HepG2 (cell line): Measurements from ENCODE around the gene PHACTR3. TPM values are rescaled to one million over a fixed set of nuclear protein-coding genes. Genes with fewer than 3 reads are reported as not detected.

Experiments
- ATAC-seq: fragments of 200-7000 bp; cut with Tn5 transposase; 3 replicates; pipeline ENCODE4 v1.9.1; 2020; ENCODE audit warnings: mild to moderate bottlenecking, moderate library complexity
- BruUV-seq: library from RNA; stranded (reverse); fragments of 400-500 nt; replicated peaks from 2 replicates; lab custom pipeline; 2021; lab: Mats Ljungman, UMichigan
- CTCF ChIA-PET: fragments of 300-600 bp; formaldehyde crosslinking; extraction: SDS; loops from one replicate; lab custom pipeline; 2021; ENCODE audit warnings: low total read pairs, inconsistent platforms, low intra/inter-chr PET ratio; lab: Yijun Ruan, JAX
- POLR2A ChIA-PET: fragments of 350-600 bp; sonication (Branson Sonifier 250); formaldehyde crosslinking; loops from one replicate; lab custom pipeline; 2020; ENCODE audit warnings: antibody characterized with exemption, inconsistent platforms; lab: Yijun Ruan, JAX
- DNase-seq: peaks from one replicate; pipeline ENCODE4 v3.0.0-alpha.2; 2015; ENCODE audit warnings: low spot score
- FAIRE-seq: peaks from 3 replicates; lab custom pipeline; 2011; peaks lifted over from hg19 to GRCh38; lab: Jason Lieb, UNC
- H2AFZ ChIP-seq: one replicate; pipeline ENCODE4 v1.6.1; 2011; ENCODE audit warnings: low read length, inconsistent platforms
- H3K27ac ChIP-seq: fragments of 300-600 bp; 3 replicates; pipeline ENCODE4 v1.8.0; 2011; ENCODE audit warnings: mixed run types, mild to moderate bottlenecking, mixed read lengths, low read length, inconsistent platforms; ENCODE audit not compliant: insufficient read depth; ENCODE audit errors: extremely low read length
- H3K27me3 ChIP-seq, 2 experiments: fragments of 200-600 bp in 1 of 2; 2 replicates in 1 of 2; 3 replicates in 1 of 2; pipeline versions ENCODE4 v1.6.0 to v1.8.0; 2011; ENCODE audit warnings: low read length in 2 of 2, mild to moderate bottlenecking in 2 of 2, moderate library complexity in 2 of 2, inconsistent platforms in 1 of 2; ENCODE audit not compliant: insufficient read depth in 2 of 2, control insufficient read depth in 1 of 2
- H3K36me3 ChIP-seq, 2 experiments: fragments of 200-600 bp in 1 of 2; replicated peaks in 1 of 2; 2 replicates in 1 of 2; 3 replicates in 1 of 2; pipeline versions ENCODE4 v1.5.1 to v1.8.0; 2011; ENCODE audit warnings: low read length in 2 of 2, inconsistent platforms in 1 of 2; ENCODE audit not compliant: insufficient read depth in 2 of 2, control insufficient read depth in 1 of 2
- H3K4me1 ChIP-seq: 2 replicates; pipeline ENCODE4 v1.5.1; 2012; ENCODE audit warnings: low read length, inconsistent platforms; ENCODE audit not compliant: insufficient read depth
- H3K4me2 ChIP-seq: 2 replicates; pipeline ENCODE4 v1.6.0; 2011; ENCODE audit warnings: low read depth, low read length, inconsistent platforms
- H3K4me3 ChIP-seq, 3 experiments: fragments of 200-600 bp in 1 of 3; sonication (generic), shearing (Covaris generic) in 1 of 3; replicated peaks in 1 of 3; 2 replicates each; pipeline ENCODE4 v1.5.1; 2011 to 2016; ENCODE audit warnings: low read length in 3 of 3, inconsistent platforms in 2 of 3, low read depth in 2 of 3, mild to moderate bottlenecking in 2 of 3, control low read depth in 1 of 3, mixed read lengths in 1 of 3; ENCODE audit not compliant: insufficient read depth in 1 of 3
- H3K79me2 ChIP-seq: one replicate; pipeline ENCODE4 v1.6.1; 2011; ENCODE audit warnings: low read length, inconsistent platforms; ENCODE audit not compliant: insufficient read depth
- H3K9ac ChIP-seq: 2 replicates; pipeline ENCODE4 v1.6.0; 2011; ENCODE audit warnings: mild to moderate bottlenecking, low read depth, low read length, inconsistent platforms; ENCODE audit not compliant: insufficient read depth
- H3K9me3 ChIP-seq: 2 replicates; pipeline ENCODE4 v1.5.1; 2012; ENCODE audit warnings: mild to moderate bottlenecking, low read length
- H4K20me1 ChIP-seq: 2 replicates; pipeline ENCODE4 v1.6.0; 2011; ENCODE audit warnings: inconsistent platforms, mild to moderate bottlenecking, low read length, moderate library complexity; ENCODE audit not compliant: insufficient read depth
- ATF7 ChIP-seq, 2 experiments: fragments of 450-650 bp in 1 of 2; sonication (generic) in 1 of 2; formaldehyde crosslinking in 1 of 2; IDR thresholded peaks; 2 replicates each; pipeline versions ENCODE4 v1.4.0 to v1.6.1; 2016 to 2020; ENCODE audit warnings: antibody characterized with exemption in 1 of 2, mild to moderate bottlenecking in 1 of 2, missing genetic modification reagents in 1 of 2
- ERF ChIP-seq: IDR thresholded peaks from 2 replicates; pipeline ENCODE4 v1.6.1; 2018; ENCODE audit warnings: missing biosample characterization, missing genetic modification reagents
- FOXA1 ChIP-seq, 2 experiments: fragments of 450-650 bp in 1 of 2; sonication (generic) in 1 of 2; formaldehyde crosslinking in 1 of 2; IDR thresholded peaks; 2 replicates each; pipeline versions ENCODE4 v1.4.0 to v1.6.1; 2016 to 2020; ENCODE audit warnings: missing genetic modification reagents in 1 of 2
- GABPB1 ChIP-seq: IDR thresholded peaks from 2 replicates; pipeline ENCODE4 v1.6.1; 2016; ENCODE audit warnings: mild to moderate bottlenecking, missing genetic modification reagents, moderate library complexity, missing compliant biosample characterization
- KDM5A ChIP-seq: fragments of 200-600 bp; sonication (generic); IDR thresholded peaks from 2 replicates; pipeline ENCODE4 v1.7.0; 2018; ENCODE audit warnings: antibody characterized with exemption, mild to moderate bottlenecking, low read length, borderline replicate concordance
- SAFB2 ChIP-seq: sonication (generic); formaldehyde crosslinking; IDR thresholded peaks from 2 replicates; pipeline ENCODE4 v1.5.1; 2020; ENCODE audit warnings: missing genetic modification reagents, low read depth, mild to moderate bottlenecking, borderline replicate concordance
- SOX13 ChIP-seq, 3 experiments: fragments of 450-650 bp in 1 of 3; sonication (generic) in 1 of 3; formaldehyde crosslinking in 1 of 3; IDR thresholded peaks in 2 of 3; conservative IDR thresholded peaks in 1 of 3; 2 replicates each; pipeline versions ENCODE4 v1.5.0 to v1.6.1; 2016 to 2020; ENCODE audit warnings: antibody characterized with exemption in 1 of 3, mild to moderate bottlenecking in 1 of 3, missing compliant biosample characterization in 1 of 3, missing genetic modification reagents in 1 of 3, moderate library complexity in 1 of 3
- TSC22D2 ChIP-seq: sonication (generic); formaldehyde crosslinking; IDR thresholded peaks from 2 replicates; pipeline ENCODE4 v1.5.1; 2020; ENCODE audit warnings: missing genetic modification reagents, mild to moderate bottlenecking, borderline replicate concordance
- XBP1 ChIP-seq: sonication (generic); formaldehyde crosslinking; IDR thresholded peaks from 2 replicates; pipeline ENCODE4 v1.5.0; 2020; ENCODE audit warnings: missing genetic modification reagents
- ZFX ChIP-seq: sonication (generic); formaldehyde crosslinking; IDR thresholded peaks from 2 replicates; pipeline ENCODE4 v1.4.0; 2020; ENCODE audit warnings: mild to moderate bottlenecking, low read depth, missing genetic modification reagents, moderate library complexity
- ZNF234 ChIP-seq: sonication (generic); formaldehyde crosslinking; conservative IDR thresholded peaks from 2 replicates; pipeline ENCODE4 v1.5.1; 2020; ENCODE audit warnings: mild to moderate bottlenecking, missing genetic modification reagents
- ZNF775 ChIP-seq: sonication (generic); formaldehyde crosslinking; IDR thresholded peaks from 2 replicates; pipeline ENCODE4 v1.4.0; 2020; ENCODE audit warnings: missing genetic modification reagents, mild to moderate bottlenecking, moderate library complexity, borderline replicate concordance
- ZNF792 ChIP-seq: IDR thresholded peaks from 2 replicates; pipeline ENCODE4 v1.6.1; 2016
- WGBS: methylation state at CpG from one replicate; pipeline ENCODE4 v1.1.6; 2017; ENCODE audit warnings: low lambda C conversion rate; 5-methylcytosine and 5-hydroxymethylcytosine counted together
- in situ Hi-C: cut with HindIII; loops from 2 replicates; pipeline ENCODE4 v1.10.0; 2017; ENCODE audit warnings: low pct_unique_long_range_greater_than_20kb; ENCODE audit not compliant: extremely low pct_ligation_motif_present
- intact Hi-C: fragments of 100-400 bp; cut with micrococcal nuclease; formaldehyde crosslinking; loops from one replicate; pipeline ENCODE4 v1.10.0; 2022; ENCODE audit not compliant: unreplicated experiment
- polyA plus RNA-seq, 8 experiments: library from polyadenylated mRNA; depleted of rRNA in 3 of 8; stranded (reverse) in 7 of 8; unstranded in 1 of 8; fragments of >200 nt; fragmentation: Illumina TruSeq in 4 of 8; extraction: Trizol in 4 of 8; gene quantifications; 2 replicates each; pipeline versions ENCODE4 v1.2.1 to v1.2.3, GENCODE V29; 2011 to 2016; ENCODE audit warnings: low read depth in 4 of 8, missing spikeins in 1 of 8, mixed read lengths in 1 of 8; ENCODE audit not compliant: insufficient read depth in 1 of 8
- total RNA-seq, 5 experiments: library from RNA; depleted of rRNA; stranded (reverse); fragments of >200 nt; fragmentation: Illumina TruSeq; extraction: Trizol; gene quantifications; 2 replicates each; pipeline ENCODE4 v1.2.3, GENCODE V29; 2016; ENCODE audit warnings: low read depth in 1 of 5
- TF ChIP-seq, protein P1 (sequence below): sonication (generic); formaldehyde crosslinking; IDR thresholded peaks from 2 replicates; pipeline ENCODE4 v1.4.0; 2020; ENCODE audit warnings: missing genetic modification reagents
- TF ChIP-seq, protein P2 (sequence below): sonication (generic); formaldehyde crosslinking; IDR thresholded peaks from 2 replicates; pipeline ENCODE4 v1.4.0; 2020; ENCODE audit warnings: missing genetic modification reagents, borderline replicate concordance
- TF ChIP-seq, protein P3 (sequence below): sonication (generic); formaldehyde crosslinking; IDR thresholded peaks from 2 replicates; pipeline ENCODE4 v1.4.0; 2020; ENCODE audit warnings: mild to moderate bottlenecking, low read depth, missing genetic modification reagents

Gene PHACTR3
- total and polyA plus RNA-seq, 2 of the 13 experiments (the other 11 are each of a cell fraction or from before 2014, with no cell fraction given) = not detected

DNA sequence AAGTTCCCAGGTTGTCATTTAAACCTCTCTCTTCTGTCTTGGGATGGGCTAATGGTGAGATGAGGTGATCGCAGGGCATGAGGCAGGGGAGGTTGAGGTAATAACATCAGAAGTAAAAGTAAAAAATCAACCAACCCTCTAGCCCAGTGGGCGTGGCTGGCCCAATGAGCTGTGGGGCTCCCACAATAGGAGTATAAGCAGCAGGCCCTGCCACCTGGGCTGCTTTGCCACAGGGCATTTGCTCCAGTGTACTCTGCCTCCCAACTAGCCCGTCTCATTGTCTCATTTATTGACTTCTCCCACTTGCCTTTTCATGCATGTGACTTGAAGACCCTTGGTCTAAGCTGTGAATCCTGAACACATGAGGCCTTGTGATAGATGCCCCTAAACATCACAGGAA lies 62.8 kb downstream of the PHACTR3 start:
- FAIRE-seq (no peak), DNase-seq (no peak)
- no peak for TF ChIP-seq XBP1
- no peak for TF ChIP-seq KDM5A
- TF ChIP-seq, protein P1, sequence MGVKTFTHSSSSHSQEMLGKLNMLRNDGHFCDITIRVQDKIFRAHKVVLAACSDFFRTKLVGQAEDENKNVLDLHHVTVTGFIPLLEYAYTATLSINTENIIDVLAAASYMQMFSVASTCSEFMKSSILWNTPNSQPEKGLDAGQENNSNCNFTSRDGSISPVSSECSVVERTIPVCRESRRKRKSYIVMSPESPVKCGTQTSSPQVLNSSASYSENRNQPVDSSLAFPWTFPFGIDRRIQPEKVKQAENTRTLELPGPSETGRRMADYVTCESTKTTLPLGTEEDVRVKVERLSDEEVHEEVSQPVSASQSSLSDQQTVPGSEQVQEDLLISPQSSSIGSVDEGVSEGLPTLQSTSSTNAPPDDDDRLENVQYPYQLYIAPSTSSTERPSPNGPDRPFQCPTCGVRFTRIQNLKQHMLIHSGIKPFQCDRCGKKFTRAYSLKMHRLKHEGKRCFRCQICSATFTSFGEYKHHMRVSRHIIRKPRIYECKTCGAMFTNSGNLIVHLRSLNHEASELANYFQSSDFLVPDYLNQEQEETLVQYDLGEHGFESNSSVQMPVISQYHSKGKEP (CRISPR knock-in tag) = no peak
- no peak for TF ChIP-seq SAFB2 (CRISPR knock-in tag)
- no peak for TF ChIP-seq ATF7 (IDR thresholded peaks at IDR 0.05)
- no peak for TF ChIP-seq ATF7 (CRISPR knock-in tag; IDR thresholded peaks at IDR 0.05)
- TF ChIP-seq ZNF775 (CRISPR knock-in tag) = no peak
- no peak for TF ChIP-seq GABPB1 (CRISPR knock-in tag)
- no peak for TF ChIP-seq ZFX (CRISPR knock-in tag)
- no peak for TF ChIP-seq ERF (CRISPR knock-in tag)
- TF ChIP-seq, protein P2, sequence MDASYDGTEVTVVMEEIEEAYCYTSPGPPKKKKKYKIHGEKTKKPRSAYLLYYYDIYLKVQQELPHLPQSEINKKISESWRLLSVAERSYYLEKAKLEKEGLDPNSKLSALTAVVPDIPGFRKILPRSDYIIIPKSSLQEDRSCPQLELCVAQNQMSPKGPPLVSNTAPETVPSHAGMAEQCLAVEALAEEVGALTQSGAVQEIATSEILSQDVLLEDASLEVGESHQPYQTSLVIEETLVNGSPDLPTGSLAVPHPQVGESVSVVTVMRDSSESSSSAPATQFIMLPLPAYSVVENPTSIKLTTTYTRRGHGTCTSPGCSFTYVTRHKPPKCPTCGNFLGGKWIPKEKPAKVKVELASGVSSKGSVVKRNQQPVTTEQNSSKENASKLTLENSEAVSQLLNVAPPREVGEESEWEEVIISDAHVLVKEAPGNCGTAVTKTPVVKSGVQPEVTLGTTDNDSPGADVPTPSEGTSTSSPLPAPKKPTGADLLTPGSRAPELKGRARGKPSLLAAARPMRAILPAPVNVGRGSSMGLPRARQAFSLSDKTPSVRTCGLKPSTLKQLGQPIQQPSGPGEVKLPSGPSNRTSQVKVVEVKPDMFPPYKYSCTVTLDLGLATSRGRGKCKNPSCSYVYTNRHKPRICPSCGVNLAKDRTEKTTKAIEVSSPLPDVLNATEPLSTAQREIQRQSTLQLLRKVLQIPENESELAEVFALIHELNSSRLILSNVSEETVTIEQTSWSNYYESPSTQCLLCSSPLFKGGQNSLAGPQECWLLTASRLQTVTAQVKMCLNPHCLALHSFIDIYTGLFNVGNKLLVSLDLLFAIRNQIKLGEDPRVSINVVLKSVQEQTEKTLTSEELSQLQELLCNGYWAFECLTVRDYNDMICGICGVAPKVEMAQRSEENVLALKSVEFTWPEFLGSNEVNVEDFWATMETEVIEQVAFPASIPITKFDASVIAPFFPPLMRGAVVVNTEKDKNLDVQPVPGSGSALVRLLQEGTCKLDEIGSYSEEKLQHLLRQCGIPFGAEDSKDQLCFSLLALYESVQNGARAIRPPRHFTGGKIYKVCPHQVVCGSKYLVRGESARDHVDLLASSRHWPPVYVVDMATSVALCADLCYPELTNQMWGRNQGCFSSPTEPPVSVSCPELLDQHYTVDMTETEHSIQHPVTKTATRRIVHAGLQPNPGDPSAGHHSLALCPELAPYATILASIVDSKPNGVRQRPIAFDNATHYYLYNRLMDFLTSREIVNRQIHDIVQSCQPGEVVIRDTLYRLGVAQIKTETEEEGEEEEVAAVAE (CRISPR knock-in tag) = no peak
- TF ChIP-seq TSC22D2 (CRISPR knock-in tag) = no peak
- no peak for TF ChIP-seq ZNF234 (CRISPR knock-in tag)
- TF ChIP-seq SOX13 (IDR thresholded peaks at IDR 0.05) = no peak
- TF ChIP-seq SOX13 (CRISPR knock-in tag; conservative IDR thresholded peaks at IDR 0.05 in 1 of 2, IDR thresholded peaks at IDR 0.05 in 1 of 2) = no peak
- no peak for TF ChIP-seq ZNF792 (CRISPR knock-in tag)
- TF ChIP-seq FOXA1 (IDR thresholded peaks at IDR 0.05) = no peak
- TF ChIP-seq FOXA1 (CRISPR knock-in tag; IDR thresholded peaks at IDR 0.05) = no peak
- TF ChIP-seq, protein P3, sequence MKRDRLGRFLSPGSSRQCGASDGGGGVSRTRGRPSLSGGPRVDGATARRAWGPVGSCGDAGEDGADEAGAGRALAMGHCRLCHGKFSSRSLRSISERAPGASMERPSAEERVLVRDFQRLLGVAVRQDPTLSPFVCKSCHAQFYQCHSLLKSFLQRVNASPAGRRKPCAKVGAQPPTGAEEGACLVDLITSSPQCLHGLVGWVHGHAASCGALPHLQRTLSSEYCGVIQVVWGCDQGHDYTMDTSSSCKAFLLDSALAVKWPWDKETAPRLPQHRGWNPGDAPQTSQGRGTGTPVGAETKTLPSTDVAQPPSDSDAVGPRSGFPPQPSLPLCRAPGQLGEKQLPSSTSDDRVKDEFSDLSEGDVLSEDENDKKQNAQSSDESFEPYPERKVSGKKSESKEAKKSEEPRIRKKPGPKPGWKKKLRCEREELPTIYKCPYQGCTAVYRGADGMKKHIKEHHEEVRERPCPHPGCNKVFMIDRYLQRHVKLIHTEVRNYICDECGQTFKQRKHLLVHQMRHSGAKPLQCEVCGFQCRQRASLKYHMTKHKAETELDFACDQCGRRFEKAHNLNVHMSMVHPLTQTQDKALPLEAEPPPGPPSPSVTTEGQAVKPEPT = no peak

More for the DNA sequence above, 62.8 kb downstream of the PHACTR3 start:
- ChIA-PET CTCF (no interaction called here), POLR2A (no interaction called here)
- WGBS = 12% methylated on average over 3 of the region's 3 CpGs
- in situ Hi-C loops (no loop called here), intact Hi-C loops (no loop called here)
- no peak overlapping the region for H3K27ac ChIP-seq
- H3K4me3 ChIP-seq = no peak overlapping the region
- H3K9ac ChIP-seq = no peak overlapping the region
- no peak for ATAC-seq
- no peaks in the 10 kb centered on the region for H3K4me1 ChIP-seq
- H3K36me3 ChIP-seq = no peaks in the 10 kb centered on the region
- H2AFZ ChIP-seq = no peak overlapping the region
- no TSS peak for BruUV-seq
- no peaks in the 10 kb centered on the region for H4K20me1 ChIP-seq
- H3K4me2 ChIP-seq = no peak overlapping the region
- H3K9me3 ChIP-seq = no peaks in the 10 kb centered on the region
- H3K27me3 ChIP-seq = peaks cover 6 to 76% of the 10 kb centered on the region in 2 experiments; a peak in 4 of 5 replicates
- no peaks in the 10 kb centered on the region for H3K79me2 ChIP-seq
